Measurements from ENCODE around the gene ZNF19.

The ZNF19 gene

GRCh38 chr16:71442051-71442440, 47.1 kb downstream of the ZNF19 start, which contains the start of gene TLE7:
Gene TLE7 (minus strand): TSS chr16:71442054. CDS start chr16:71433324, 8,730 bp downstream.
- Histone ChIP-seq H3K27ac (ENCODE audit: low read depth, low read length) (no peak within 1 kb of the TSS), H3K9me2 (replicated peaks; ENCODE audit: insufficient read depth, low read length) (no peaks in the 10 kb centered on the region), H3K4me2 (ENCODE audit: low read depth, low read length, poor library complexity, severe bottlenecking) (no peak within 1 kb of the TSS), H4K20me1 (ENCODE audit: low read depth, low read length) (no peaks in the 10 kb centered on the region), H3K4me3 (ENCODE audit: insufficient read depth, low read length, poor library complexity, severe bottlenecking) (no peak within 1 kb of the TSS), H3K9me3 (ENCODE audit: insufficient read depth, low read length) (no peaks in the 10 kb centered on the region), H3K36me3 (ENCODE audit: low read length) (no peaks in the 10 kb centered on the region), H3K27me3 (ENCODE audit: low read length) (no peaks in the 10 kb centered on the region), H3K9ac (ENCODE audit: low read length) (no peak within 1 kb of the TSS), H2AFZ (ENCODE audit: low read depth, low read length, severe bottlenecking) (no peak within 1 kb of the TSS), H3F3A (ENCODE audit: insufficient read depth) (no peaks in the 10 kb centered on the region), H3K79me2 (ENCODE audit: insufficient read depth, low read length) (no peaks in the 10 kb centered on the region)
- TF ChIP-seq EZH2phosphoT487 (conservative IDR thresholded peaks at IDR 0.05; ENCODE audit: low read length) (no peak), CTCF (IDR thresholded peaks at IDR 0.05; ENCODE audit: insufficient read depth, low read length, poor library complexity, severe bottlenecking) (no peak)

- Histone ChIP-seq H3K9me3 (ENCODE audit: insufficient read depth, low read length) (no peaks in the 10 kb centered on the region), H4K20me1 (ENCODE audit: low read depth, low read length) (no peaks in the 10 kb centered on the region), H3K4me2 (ENCODE audit: low read depth, low read length, poor library complexity, severe bottlenecking) (no peak overlapping the region), H3K36me3 (ENCODE audit: low read length) (no peaks in the 10 kb centered on the region), H3K9me2 (replicated peaks; ENCODE audit: insufficient read depth, low read length) (no peaks in the 10 kb centered on the region), H2AFZ (ENCODE audit: low read depth, low read length, severe bottlenecking) (no peak overlapping the region), H3F3A (ENCODE audit: insufficient read depth) (no peaks in the 10 kb centered on the region), H3K79me2 (ENCODE audit: insufficient read depth, low read length) (no peaks in the 10 kb centered on the region), H3K4me3 (ENCODE audit: insufficient read depth, low read length, poor library complexity, severe bottlenecking) (no peak overlapping the region), H3K27ac (ENCODE audit: low read depth, low read length) (no peak overlapping the region), H3K27me3 (ENCODE audit: low read length) (no peaks in the 10 kb centered on the region), H3K9ac (ENCODE audit: low read length) (no peak overlapping the region)
- TF ChIP-seq CTCF (IDR thresholded peaks at IDR 0.05; ENCODE audit: insufficient read depth, low read length, poor library complexity, severe bottlenecking) (no peak), EZH2phosphoT487 (conservative IDR thresholded peaks at IDR 0.05; ENCODE audit: low read length) (no peak)
These were observed 47.6 kb downstream of the ZNF19 start for GRCh38 chr16:71441348-71442050.

- H3K79me2 ChIP-seq (ENCODE audit: insufficient read depth, low read length), result no peaks in the 10 kb centered on the region
- no peaks in the 10 kb centered on the region for H3F3A ChIP-seq (ENCODE audit: insufficient read depth)
- H3K27ac ChIP-seq (ENCODE audit: low read depth, low read length), result no peak overlapping the region
- H3K9ac ChIP-seq (ENCODE audit: low read length), result no peak overlapping the region
- no peaks in the 10 kb centered on the region for H3K9me3 ChIP-seq (ENCODE audit: insufficient read depth, low read length)
- no peak overlapping the region for H3K4me2 ChIP-seq (ENCODE audit: low read depth, low read length, poor library complexity, severe bottlenecking)
- TF ChIP-seq EZH2phosphoT487 (conservative IDR thresholded peaks at IDR 0.05; ENCODE audit: low read length) (no peak), CTCF (IDR thresholded peaks at IDR 0.05; ENCODE audit: insufficient read depth, low read length, poor library complexity, severe bottlenecking) (peak; percentile 46)
- no peaks in the 10 kb centered on the region for H3K36me3 ChIP-seq (ENCODE audit: low read length)
- H3K4me3 ChIP-seq (ENCODE audit: insufficient read depth, low read length, poor library complexity, severe bottlenecking), result no peak overlapping the region
- H2AFZ ChIP-seq (ENCODE audit: low read depth, low read length, severe bottlenecking), result no peak overlapping the region
- no peaks in the 10 kb centered on the region for H3K27me3 ChIP-seq (ENCODE audit: low read length)
- H3K9me2 ChIP-seq (replicated peaks; ENCODE audit: insufficient read depth, low read length), result no peaks in the 10 kb centered on the region
- no peaks in the 10 kb centered on the region for H4K20me1 ChIP-seq (ENCODE audit: low read depth, low read length)
These were observed 48.3 kb downstream of the ZNF19 start for GRCh38 chr16:71440669-71441347.

All from SU-DHL-6 (cell line).